GM19351 (cell line): ENCODE results near the gene NENF.

Experiments used
- ATAC-seq: cut with Tn5 transposase; IDR thresholded peaks from one replicate; pipeline ENCODE4 v1.9.1; 2021; ENCODE audit warnings: mild to moderate bottlenecking, moderate library complexity; ENCODE audit not compliant: unreplicated experiment

NENF gene

DNA sequence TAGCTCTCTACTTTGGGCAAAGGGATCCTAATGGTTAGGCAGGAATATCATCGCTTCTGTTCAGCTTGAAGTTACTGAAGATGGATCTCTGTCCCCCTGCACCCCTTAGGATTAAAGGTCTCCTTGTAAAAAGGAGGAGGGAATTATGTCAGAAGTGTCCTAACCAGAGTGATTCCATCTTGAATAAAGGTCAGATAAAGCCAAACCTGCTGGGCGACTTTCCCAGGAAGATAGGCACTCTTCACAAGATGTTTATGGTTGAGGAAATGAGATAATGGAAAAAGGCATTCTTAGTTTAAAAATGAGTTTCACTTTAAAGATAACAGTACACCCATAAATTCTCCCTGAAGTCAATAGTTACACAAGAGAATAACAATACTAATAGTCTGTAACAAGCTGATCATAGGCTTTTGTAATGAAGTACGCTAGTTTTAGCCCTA, 1.7 kb upstream of the NENF start:
- ATAC-seq: no peak

GRCh38 chr1:212431644-212432043, 1.1 kb upstream of the NENF start:
- no peak for ATAC-seq

GRCh38 chr1:212432272-212432660, 454 bp upstream of the NENF start:
- no peak for ATAC-seq

GRCh38 chr1:212433577-212434462, 1.1 kb downstream of the NENF start:
- ATAC-seq: no peak

DNA sequence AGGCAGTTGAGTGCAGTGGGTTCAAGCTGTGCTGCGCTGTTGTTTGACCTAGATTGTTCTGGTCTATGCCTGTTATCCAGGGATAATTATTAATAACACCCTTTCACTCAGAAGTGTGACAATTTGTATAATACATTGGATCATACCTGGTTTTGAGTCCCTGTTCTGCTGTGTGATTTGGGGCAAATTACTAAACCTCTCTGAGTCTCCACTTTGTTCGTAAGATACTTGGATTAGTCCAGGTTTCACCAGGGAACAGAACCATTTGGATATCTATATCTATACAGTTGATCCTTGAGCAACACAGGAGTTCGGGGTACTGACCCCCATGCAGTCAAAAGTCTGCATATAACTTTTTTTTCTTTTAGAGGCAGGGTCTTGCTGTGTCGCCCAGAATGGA, 2.3 kb downstream of the NENF start:
- ATAC-seq: no peak

DNA sequence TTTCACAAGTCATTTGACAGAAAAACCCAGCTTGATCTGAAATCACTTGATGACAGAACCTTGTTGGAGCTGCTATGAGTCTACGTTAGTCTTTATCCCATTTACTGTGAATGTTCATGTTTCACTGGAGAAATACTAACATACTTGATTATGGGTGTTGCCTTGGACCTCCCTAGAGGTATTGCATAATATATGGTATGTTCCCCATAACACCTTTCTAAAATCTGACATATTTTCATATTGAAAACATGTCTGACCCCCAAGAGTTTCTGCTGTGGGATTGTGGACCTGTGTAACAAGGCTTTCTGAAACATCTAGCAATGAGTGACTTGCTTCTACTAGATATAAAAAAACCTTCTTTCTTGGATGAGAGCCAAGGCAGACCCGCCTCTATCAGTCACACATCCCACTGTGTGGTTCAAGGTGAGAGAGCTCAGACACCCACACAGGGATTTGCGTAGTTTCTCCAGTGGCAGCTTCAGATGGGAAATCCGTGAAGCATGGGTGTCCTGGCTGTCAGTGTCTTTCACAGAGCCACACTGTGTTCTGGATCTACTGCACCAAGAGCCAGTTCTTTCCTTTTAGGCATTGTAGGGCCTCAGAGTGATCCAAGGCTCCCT, 4.6 kb downstream of the NENF start:
- ATAC-seq: no peak

- ATAC-seq: no peak
These were observed 6.1 kb downstream of the NENF start for GRCh38 chr1:212438831-212439237.

DNA sequence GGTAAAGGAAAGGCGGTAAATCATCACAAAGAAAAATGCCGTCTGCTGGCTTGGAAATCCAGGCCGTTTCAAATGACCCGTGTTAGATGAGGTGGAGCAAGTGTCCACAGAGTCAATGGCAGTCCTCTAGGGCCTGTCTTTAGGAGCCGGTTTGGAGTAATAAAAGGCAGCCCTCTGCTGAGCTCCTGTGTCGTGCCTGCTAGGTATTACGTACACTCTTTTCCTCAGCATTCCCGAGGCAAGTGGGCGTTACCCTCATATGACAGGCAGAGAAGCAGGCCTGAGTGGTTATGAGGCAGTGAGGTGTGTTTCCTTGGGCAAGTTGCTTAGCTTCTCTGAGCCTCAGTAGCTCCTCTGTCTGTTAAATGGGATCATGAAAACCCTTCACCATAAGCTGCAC, 7.7 kb downstream of the NENF start:
- no peak for ATAC-seq

GRCh38 chr1:212442408-212442807, 9.7 kb downstream of the NENF start:
- no peak for ATAC-seq

- no peak for ATAC-seq
These were observed 13.6 kb downstream of the NENF start for GRCh38 chr1:212446333-212446732.

- ATAC-seq: no peak
These were observed 14.8 kb downstream of the NENF start for GRCh38 chr1:212447478-212447877.

DNA sequence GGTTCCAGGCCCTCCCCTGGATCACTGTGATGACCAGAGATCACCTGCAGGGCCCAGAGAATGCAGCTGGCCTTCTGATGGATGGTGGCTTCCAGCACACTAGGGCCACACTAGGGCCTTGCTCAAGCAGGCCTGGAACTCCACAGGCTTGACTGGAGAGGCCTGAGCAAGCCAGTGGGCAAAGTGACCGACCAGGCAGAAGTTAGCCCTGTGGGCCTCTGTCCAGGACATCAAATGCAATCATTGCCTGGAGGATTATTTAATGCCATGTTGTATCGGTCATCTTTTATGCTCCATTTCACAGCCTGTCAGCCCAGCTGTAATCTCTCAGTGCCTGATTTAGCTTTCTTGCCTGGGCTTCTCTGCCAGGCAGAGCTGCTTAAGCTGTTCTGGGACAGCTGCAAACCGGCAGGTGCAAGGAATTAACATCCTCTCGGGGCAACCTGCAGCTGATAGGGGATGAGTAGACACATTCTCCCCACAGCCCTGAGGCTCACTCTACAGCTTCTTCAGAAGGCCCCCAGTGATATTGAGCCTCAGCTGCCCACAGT, 17.7 kb downstream of the NENF start:
- ATAC-seq: no peak

DNA sequence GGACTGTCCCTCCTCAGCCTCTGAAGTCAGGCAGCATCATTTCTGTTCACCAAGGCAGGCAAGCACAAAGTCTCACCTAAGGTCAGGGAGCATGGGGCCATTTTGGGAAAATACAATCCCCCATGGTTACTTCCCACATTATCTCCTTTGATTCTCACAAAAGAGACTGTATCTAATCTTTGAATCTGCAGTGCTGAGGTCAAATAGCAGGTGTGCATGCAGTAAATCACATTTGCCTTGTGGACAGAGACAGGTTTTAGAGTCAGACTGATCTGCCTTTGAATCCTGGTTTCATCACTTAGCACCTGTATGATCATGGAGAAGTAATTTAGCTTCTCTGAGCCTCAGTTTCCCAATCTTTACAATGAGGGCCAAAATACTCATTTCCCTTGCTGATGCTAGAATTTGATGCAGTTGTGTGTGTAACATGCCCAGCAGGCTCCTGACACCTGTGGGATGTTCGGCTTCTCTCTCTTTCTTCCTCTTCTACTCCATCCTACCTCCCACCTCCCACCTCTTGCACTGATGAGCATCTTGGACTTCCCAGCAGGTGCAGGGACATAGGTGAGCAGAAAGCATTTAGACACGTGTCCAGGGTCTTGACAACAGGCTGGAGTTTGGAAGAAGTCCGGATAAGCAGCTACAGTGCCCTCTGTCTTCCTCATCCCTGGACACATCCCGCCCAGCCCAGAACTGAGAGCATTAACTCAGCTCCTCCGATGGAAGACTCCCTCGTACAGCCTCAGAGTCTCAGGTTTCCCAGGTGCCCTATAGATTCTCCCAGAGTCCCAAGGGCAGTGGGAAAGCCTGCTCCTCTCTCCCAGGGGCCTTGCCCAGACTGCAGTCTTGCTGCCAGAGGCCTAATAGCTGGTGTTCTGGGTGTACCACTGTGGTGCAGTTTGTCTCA, 18.9 kb downstream of the NENF start:
- no peak for ATAC-seq

DNA sequence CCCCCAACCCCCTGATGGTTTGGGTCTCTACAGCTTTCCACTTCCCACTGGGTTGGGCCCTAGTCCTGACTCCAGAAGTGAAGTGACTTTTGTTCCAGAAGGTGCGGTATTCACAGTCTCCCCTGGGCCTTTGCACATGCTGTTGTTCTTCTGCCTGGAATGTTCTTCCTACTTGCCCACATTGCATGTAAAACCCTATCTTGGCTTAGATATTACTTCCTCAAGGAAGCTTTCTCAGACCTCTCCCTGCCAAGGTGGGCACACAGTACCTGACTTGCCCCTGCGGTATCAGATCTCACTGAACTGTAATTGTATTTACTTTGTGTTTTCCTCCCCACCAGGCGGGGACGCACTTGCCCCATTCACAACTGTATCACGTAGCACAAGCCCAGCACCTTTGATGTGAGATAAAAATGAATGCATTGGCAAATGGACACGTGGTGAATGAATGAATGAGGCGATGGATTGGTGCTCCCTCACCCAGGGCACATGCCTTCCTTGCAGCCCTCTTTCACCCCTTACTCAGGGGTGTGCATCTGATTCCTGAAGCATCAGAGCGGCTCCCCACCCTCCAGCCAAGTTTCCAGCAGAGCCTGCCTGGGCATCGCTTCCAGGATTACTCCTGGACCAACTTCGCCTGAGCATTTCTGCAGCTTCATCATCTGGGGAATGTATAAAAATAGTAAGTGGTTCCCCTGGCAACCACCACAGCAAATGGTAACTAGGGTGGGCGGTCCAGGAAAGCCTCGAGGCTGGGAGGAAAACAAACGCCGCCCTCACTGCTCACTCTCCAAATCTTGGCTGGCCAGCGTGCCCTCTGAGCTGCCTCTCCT, 19.8 kb downstream of the NENF start:
- no peak for ATAC-seq

DNA sequence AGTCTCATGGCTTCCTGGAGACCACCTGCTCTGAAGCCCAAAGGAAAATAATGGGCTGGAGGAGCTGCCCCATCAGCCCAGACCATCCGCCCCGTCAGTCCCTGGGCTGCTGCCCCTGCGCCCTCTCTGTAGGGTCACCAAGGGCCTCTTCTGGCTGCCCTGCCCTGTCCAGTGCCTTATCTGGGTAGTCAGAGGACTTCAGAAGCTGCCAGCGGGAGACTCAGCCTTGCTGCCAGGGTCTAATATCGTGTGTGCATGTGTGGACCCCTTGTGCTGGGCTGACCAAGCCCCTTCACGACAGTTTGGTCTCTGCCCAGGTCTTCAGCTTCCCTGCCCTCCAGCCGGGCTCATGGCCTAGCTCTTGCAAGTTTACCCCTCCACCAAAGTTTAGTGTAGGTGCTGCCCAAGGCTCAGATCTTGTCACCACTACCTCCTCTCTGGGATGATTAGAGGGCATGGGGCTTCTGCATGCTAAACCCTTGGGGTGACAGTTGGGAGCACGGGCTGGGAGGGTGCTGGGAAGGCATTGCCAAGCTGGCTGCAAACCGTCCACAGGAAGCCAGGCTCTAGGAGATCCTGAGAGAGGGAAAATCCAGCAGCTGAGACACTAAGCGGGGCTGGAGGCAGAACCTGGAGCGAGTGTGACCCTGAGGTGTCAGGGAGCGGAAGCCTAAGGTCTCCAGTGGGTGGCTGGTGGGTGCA, 20.6 kb downstream of the NENF start:
- no peak for ATAC-seq

- ATAC-seq: no peak
These were observed 22.0 kb downstream of the NENF start for GRCh38 chr1:212454741-212455140.

DNA sequence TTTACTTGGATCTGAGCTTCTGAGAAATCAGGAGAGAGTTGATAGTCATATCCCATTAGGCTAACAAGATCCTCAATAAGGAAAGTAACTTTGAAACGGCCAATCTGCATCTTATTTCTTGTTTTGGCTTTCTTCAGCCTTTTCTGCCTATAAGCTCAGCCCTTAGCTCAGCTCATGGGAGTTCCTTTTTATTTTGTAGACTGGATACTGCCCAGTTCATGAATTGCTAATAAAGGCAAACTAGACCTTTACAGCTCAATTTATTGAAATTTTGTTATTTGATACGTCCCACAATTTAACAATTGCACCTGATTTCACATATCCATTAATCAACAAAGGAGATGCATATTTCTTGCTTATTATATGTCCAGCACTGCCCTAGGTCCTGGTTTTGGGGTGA, 22.7 kb downstream of the NENF start:
- no peak for ATAC-seq

DNA sequence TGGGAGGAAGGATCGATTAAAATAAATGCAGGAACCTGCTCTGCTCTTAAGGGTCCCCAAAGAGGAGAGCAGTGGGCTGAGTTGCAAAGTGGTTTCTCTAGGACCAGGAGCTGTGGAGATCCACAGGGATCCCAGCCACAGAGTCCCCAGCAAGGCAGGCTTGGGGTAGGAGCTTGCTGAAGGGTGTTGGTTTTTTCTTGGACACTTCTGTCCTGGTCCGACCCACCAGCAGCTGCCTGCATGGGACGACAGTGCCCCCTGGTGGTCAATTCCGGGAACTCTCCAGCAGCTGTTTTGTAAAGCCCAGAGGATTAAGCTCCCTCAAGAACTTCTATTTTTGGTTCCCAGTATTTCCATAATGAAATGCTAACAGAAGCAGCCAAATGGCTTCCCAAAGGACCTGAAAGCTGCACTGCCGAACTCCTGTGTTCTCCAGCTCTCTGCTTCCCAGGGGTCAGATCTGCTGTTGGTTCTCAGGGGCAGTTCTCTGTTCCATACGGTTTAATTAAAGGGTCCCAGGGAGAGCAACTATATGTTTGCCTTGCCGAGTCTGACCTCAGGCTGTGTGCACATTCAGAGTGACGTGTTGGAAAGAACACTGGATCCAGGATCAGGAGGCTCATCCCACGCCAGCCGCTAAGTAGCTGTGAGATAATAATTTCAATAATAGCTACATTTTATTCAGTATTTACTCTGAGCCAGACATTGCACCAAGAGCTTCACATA, 23.2 kb downstream of the NENF start:
- peak; percentile 69 for ATAC-seq

DNA sequence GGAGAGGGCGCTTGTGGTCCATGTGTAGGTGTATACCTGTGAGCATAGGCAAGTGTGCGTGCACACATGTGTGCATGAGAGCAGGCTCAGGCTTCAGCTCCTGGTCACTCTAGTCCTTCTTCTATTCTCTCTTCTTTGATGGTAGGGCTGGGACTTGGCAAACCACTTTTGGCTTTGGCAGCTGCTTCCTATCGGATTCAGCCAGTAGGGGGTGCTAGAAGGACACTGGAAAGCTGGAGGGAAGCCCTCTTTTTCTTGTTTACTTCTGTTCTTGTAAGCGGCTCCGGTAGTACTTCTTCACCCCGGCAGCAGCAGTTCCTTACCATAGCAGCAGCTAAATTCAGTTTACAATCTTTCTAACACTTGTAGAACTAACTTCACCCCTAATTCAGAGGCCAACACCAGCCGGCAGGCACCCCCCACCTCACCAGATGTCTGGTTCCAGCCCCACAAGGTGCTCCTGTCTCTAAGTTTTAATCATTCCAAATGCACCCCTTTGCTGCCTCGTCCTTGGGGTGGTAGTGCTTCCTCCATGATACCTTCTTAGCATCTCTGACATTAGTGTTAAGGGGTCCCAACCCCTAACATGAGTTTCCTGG, 25.1 kb downstream of the NENF start:
- no peak for ATAC-seq
